Coronary artery (tissue), 2 donors: ENCODE results near the gene AQP1.
A peak's percentile ranks its signal among the peaks of the same experiment; 100 is the strongest.

Experiments
- DNase-seq: peaks from one replicate; pipeline ENCODE4 v3.0.0-alpha.2; 2017; ENCODE audit warnings: low spot score
- H3K27ac ChIP-seq, 2 donors: fragments of 200-600 bp; sonication (generic); one replicate each; pipeline ENCODE4 v1.5.1; 2016 to 2019
- H3K4me3 ChIP-seq: fragments of 200-600 bp; sonication (generic); 2 replicates; pipeline ENCODE4 v1.5.1; 2016; ENCODE audit warnings: mild to moderate bottlenecking, moderate library complexity
- CTCF ChIP-seq: fragments of 200-600 bp; sonication (generic); IDR thresholded peaks from one replicate; pipeline ENCODE4 v1.5.1; 2019; ENCODE audit warnings: antibody characterized with exemption

Gene AQP1

GRCh38 chr7:30881448-30881847 lies 30.2 kb upstream of the AQP1 start:
- H3K4me3 ChIP-seq: no peak overlapping the region
- no peak for DNase-seq
- no peak for TF ChIP-seq CTCF
- H3K27ac ChIP-seq: no peak overlapping the region

DNA sequence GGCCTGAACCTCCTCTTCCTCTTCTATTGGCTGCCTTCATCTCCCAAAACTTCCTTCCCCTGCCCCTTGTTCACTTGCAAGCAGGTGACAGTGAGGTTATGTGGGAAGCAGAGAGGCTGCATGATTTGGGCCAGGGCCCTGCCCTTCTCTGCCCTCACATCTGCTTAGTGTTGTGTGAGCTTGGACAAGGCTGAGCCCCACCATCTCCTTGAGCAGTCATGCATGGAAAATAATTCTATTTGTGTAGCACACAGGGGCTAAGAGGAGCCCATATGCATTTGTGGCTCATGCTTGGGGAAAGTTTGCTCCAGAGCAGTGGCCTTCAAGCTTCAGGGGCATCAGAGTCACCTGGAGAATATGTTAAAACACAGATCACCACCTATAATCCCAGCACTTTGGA lies 26.8 kb upstream of the AQP1 start:
- no peak overlapping the region for H3K27ac ChIP-seq
- TF ChIP-seq CTCF: no peak
- no peak for DNase-seq
- no peak overlapping the region for H3K4me3 ChIP-seq

GRCh38 chr7:30886608-30887011 lies 25.0 kb upstream of the AQP1 start:
- Histone ChIP-seq H3K4me3 (no peak overlapping the region), H3K27ac (peak overlapping the region in 1 of 2 donors; percentile 24)
- TF ChIP-seq CTCF: no peak
- no peak for DNase-seq

GRCh38 chr7:30887464-30887872 lies 24.2 kb upstream of the AQP1 start:
- no peak for DNase-seq
- Histone ChIP-seq H3K4me3 (no peak overlapping the region), H3K27ac (peak overlapping the region in 1 of 2 donors; percentile 24)
- TF ChIP-seq CTCF: no peak

- no peak for DNase-seq
- Histone ChIP-seq H3K27ac (peak overlapping the region; percentile 43 to 77), H3K4me3 (no peak overlapping the region)
- no peak for TF ChIP-seq CTCF
Measured at GRCh38 chr7:30888747-30889146, 22.9 kb upstream of the AQP1 start.

GRCh38 chr7:30890226-30890625 lies 21.4 kb upstream of the AQP1 start:
- Histone ChIP-seq H3K4me3 (no peak overlapping the region), H3K27ac (no peak overlapping the region)
- TF ChIP-seq CTCF: no peak
- no peak for DNase-seq

DNA sequence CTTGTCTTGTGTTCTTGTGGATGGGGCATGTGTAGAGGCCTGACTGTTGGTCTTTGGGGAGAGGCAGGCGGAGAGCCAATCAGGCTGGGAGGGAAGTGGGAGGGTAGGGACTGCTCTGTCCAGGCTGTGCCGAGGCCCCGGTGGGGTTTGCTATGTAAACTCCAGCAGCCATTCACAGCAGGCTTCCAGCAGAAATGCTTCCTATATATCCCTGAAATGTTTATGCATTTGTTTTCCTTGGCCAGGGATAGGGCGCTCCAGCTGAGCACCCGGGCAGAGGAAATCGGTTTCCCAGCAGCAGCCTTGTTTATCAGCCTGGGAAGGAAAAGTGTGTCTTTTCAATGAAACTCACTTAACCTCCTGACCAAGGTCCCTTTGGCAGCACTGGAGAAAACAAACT lies 18.3 kb upstream of the AQP1 start:
- no peak for TF ChIP-seq CTCF
- Histone ChIP-seq H3K4me3 (no peak overlapping the region), H3K27ac (peak overlapping the region; percentile 22 to 68)
- no peak for DNase-seq
